ENCODE measurements around the gene COBLL1.
A peak's percentile ranks its signal among the peaks of the same experiment; 100 is the strongest.

The COBLL1 gene

GRCh38 chr2:164852086-164852485 lies 10.5 kb upstream of the COBLL1 start:
- DNase-seq (ENCODE audit: low spot score): no peak

- no peak for DNase-seq (ENCODE audit: low spot score)
These were observed 8.6 kb upstream of the COBLL1 start for GRCh38 chr2:164850235-164850634.

GRCh38 chr2:164849506-164849905 lies 7.9 kb upstream of the COBLL1 start:
- DNase-seq (ENCODE audit: low spot score): no peak

- DNase-seq (ENCODE audit: low spot score): no peak
These were observed 6.5 kb upstream of the COBLL1 start for GRCh38 chr2:164847981-164848741.

GRCh38 chr2:164847291-164847690 lies 5.7 kb upstream of the COBLL1 start:
- no peak for DNase-seq (ENCODE audit: low spot score)

GRCh38 chr2:164846276-164846675 lies 4.7 kb upstream of the COBLL1 start:
- DNase-seq (ENCODE audit: low spot score): no peak

- no peak for DNase-seq (ENCODE audit: low spot score)
These were observed 1.8 kb upstream of the COBLL1 start for GRCh38 chr2:164843346-164843911.

- DNase-seq (ENCODE audit: low spot score): no peak
These were observed 972 bp upstream of the COBLL1 start for GRCh38 chr2:164842624-164842966.

GRCh38 chr2:164840930-164841718 lies 499 bp downstream of the COBLL1 start:
- peak; percentile 56 for DNase-seq (ENCODE audit: low spot score)

- peak; percentile 37 for DNase-seq (ENCODE audit: low spot score)
These were observed 1.1 kb downstream of the COBLL1 start for GRCh38 chr2:164840458-164840929.

- peak; percentile 23 for DNase-seq (ENCODE audit: low spot score)
These were observed 1.6 kb downstream of the COBLL1 start for GRCh38 chr2:164839914-164840457.

- no peak for DNase-seq (ENCODE audit: low spot score)
These were observed 3.8 kb downstream of the COBLL1 start for GRCh38 chr2:164837807-164838206.

- DNase-seq (ENCODE audit: low spot score): no peak
These were observed 4.7 kb downstream of the COBLL1 start for GRCh38 chr2:164836907-164837306.

- DNase-seq (ENCODE audit: low spot score): no peak
These were observed 6.3 kb downstream of the COBLL1 start for GRCh38 chr2:164835302-164835701.

GRCh38 chr2:164831887-164832286 lies 9.7 kb downstream of the COBLL1 start:
- no peak for DNase-seq (ENCODE audit: low spot score)

- no peak for DNase-seq (ENCODE audit: low spot score)
These were observed 10.4 kb downstream of the COBLL1 start for GRCh38 chr2:164831180-164831579.

- DNase-seq (ENCODE audit: low spot score): no peak
These were observed 15.1 kb downstream of the COBLL1 start for GRCh38 chr2:164826293-164827243.

- DNase-seq (ENCODE audit: low spot score): no peak
These were observed 16.8 kb downstream of the COBLL1 start for GRCh38 chr2:164824872-164825271.

GRCh38 chr2:164823126-164823525 lies 18.5 kb downstream of the COBLL1 start:
- DNase-seq (ENCODE audit: low spot score): no peak

- no peak for DNase-seq (ENCODE audit: low spot score)
These were observed 20.3 kb downstream of the COBLL1 start for GRCh38 chr2:164821338-164821737.
